Caco-2 (cell line): ENCODE data around the gene TBL1Y. TPM values are rescaled to one million over a fixed set of nuclear protein-coding genes. Genes with fewer than 3 reads are reported as not detected.
"Not testable (repeated sequence)": the region's sequence is repeated elsewhere in the genome, so short reads cannot be mapped to it uniquely, and the experiment has no call there.

ENCODE experiments used
- BruUV-seq: library from RNA; stranded (reverse); fragments of 400-500 nt; replicated peaks from 2 replicates; lab custom pipeline; 2021; lab: Mats Ljungman, UMichigan
- CTCF ChIA-PET: fragments of 300-600 bp; sonication (Branson Sonifier 250); formaldehyde crosslinking; loops from one replicate; lab custom pipeline; 2022; ENCODE audit warnings: antibody characterized with exemption; lab: Charles Lee
- POLR2A ChIA-PET: fragments of 300-600 bp; sonication (Branson Sonifier 250); formaldehyde crosslinking; loops from one replicate; lab custom pipeline; 2022; ENCODE audit warnings: antibody characterized with exemption; lab: Charles Lee
- DNase-seq, 2 experiments: peaks; one replicate each; pipeline versions ENCODE4 v3.0.0 to v3.0.0-alpha.2; 2020 to 2022
- H3K27me3 ChIP-seq: replicated peaks from 2 replicates; pipeline ENCODE4 v1.6.0; 2011; ENCODE audit warnings: low read length; ENCODE audit not compliant: control insufficient read depth, insufficient read depth
- H3K36me3 ChIP-seq: 2 replicates; pipeline ENCODE4 v1.5.1; 2011; ENCODE audit warnings: low read length; ENCODE audit not compliant: control insufficient read depth, insufficient read depth
- H3K4me1 ChIP-seq: fragments of 250-450 bp; sonication (Bioruptor Pico); 2 replicates; pipeline ENCODE4 v1.5.1; 2020; ENCODE audit warnings: mild to moderate bottlenecking
- H3K4me3 ChIP-seq: 2 replicates; pipeline ENCODE4 v1.5.1; 2011; ENCODE audit warnings: low read depth, mild to moderate bottlenecking, control low read depth, low read length
- H3K9me3 ChIP-seq: fragments of 250-450 bp; sonication (Bioruptor Pico); 2 replicates; pipeline ENCODE4 v1.5.1; 2020; ENCODE audit warnings: mild to moderate bottlenecking, moderate library complexity
- H3K27ac Mint-ChIP-seq: one replicate; pipeline ENCODE4 v1.8.0; 2022; ENCODE audit warnings: mixed read lengths; ENCODE audit not compliant: unreplicated experiment
- H3K27me3 Mint-ChIP-seq: one replicate; pipeline ENCODE4 v1.8.0; 2022; ENCODE audit warnings: mixed read lengths; ENCODE audit not compliant: insufficient read depth, unreplicated experiment
- H3K36me3 Mint-ChIP-seq: one replicate; pipeline ENCODE4 v1.8.0; 2022; ENCODE audit warnings: mild to moderate bottlenecking, mixed read lengths; ENCODE audit not compliant: insufficient read depth, unreplicated experiment
- H3K4me1 Mint-ChIP-seq: one replicate; pipeline ENCODE4 v1.8.0; 2022; ENCODE audit warnings: low read depth, mixed read lengths; ENCODE audit not compliant: unreplicated experiment
- H3K4me3 Mint-ChIP-seq: one replicate; pipeline ENCODE4 v1.8.0; 2022; ENCODE audit warnings: mild to moderate bottlenecking, moderate library complexity, mixed read lengths; ENCODE audit not compliant: unreplicated experiment
- H3K9me3 Mint-ChIP-seq: one replicate; pipeline ENCODE4 v1.8.0; 2022; ENCODE audit warnings: mixed read lengths; ENCODE audit not compliant: unreplicated experiment
- CTCF ChIP-seq, 2 experiments: fragments of 200-600 bp in 1 of 2; IDR thresholded peaks; 1 replicate in 1 of 2; 2 replicates in 1 of 2; pipeline versions ENCODE4 v1.5.1 to v1.8.0; 2011 to 2022; ENCODE audit warnings: antibody characterized with exemption in 1 of 2, control low read depth in 1 of 2, inconsistent platforms in 1 of 2, low read depth in 1 of 2, low read length in 1 of 2, mild to moderate bottlenecking in 1 of 2, moderate library complexity in 1 of 2; ENCODE audit not compliant: insufficient read depth in 1 of 2, severe bottlenecking in 1 of 2, unreplicated experiment in 1 of 2
- intact Hi-C: fragments of 100-400 bp; cut with micrococcal nuclease; formaldehyde crosslinking; loops from one replicate; pipeline ENCODE4 v1.10.0; 2022; ENCODE audit not compliant: unreplicated experiment
- total RNA-seq: library from RNA; stranded (reverse); gene quantifications from 2 replicates; pipeline ENCODE4 v1.2.3, GENCODE V29; 2022

TBL1Y gene
- total RNA-seq, 1 experiment from 2014 or later: not detected

GRCh38 chrY:7039037-7039436 is 128.5 kb downstream of the TBL1Y start:
- ChIA-PET POLR2A (no interaction called here), CTCF (no interaction called here)
- no TSS peak for BruUV-seq
- TF ChIP-seq CTCF (IDR thresholded peaks at IDR 0.05; ENCODE audit: insufficient read depth in 1 of 2, low read depth in 1 of 2, low read length in 1 of 2, severe bottlenecking in 1 of 2, unreplicated experiment in 1 of 2): no peak
- Mint-ChIP-seq H3K4me1 (no peaks in the 10 kb centered on the region), H3K27ac (no peak overlapping the region), H3K9me3 (no peaks in the 10 kb centered on the region), H3K27me3 (no peaks in the 10 kb centered on the region), H3K4me3 (no peak overlapping the region), H3K36me3 (no peaks in the 10 kb centered on the region)
- Histone ChIP-seq H3K9me3 (no peaks in the 10 kb centered on the region), H3K4me3 (no peak overlapping the region), H3K4me1 (no peaks in the 10 kb centered on the region), H3K27me3 (no peaks in the 10 kb centered on the region), H3K36me3 (no peaks in the 10 kb centered on the region)
- intact Hi-C loops: no loop called here
- DNase-seq: no peak

DNA sequence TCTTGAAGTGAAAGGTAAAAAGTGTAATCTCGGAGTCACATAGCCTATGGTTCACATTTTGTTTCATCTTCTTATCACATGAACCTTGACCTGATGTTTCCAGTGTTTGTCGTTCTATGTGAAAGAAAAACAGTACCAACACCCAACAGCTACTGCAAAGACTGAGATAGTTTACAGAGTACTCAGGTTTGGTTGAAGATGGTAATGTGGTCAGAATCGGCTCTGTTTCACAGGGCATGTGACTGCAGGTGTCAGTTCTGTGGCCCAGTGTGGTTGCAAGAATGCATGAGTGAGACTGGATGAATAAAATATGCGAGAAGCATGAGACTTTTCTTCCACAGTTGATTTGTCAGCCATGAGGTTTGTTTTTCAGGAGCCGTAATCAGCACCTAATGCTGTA is 130.2 kb downstream of the TBL1Y start:
- no peaks in the 10 kb centered on the region for H3K9me3 Mint-ChIP-seq
- intact Hi-C loops: no loop called here

GRCh38 chrY:7041983-7042382 is 131.5 kb downstream of the TBL1Y start:
- DNase-seq: no peak
- Mint-ChIP-seq H3K9me3 (no peaks in the 10 kb centered on the region), H3K4me3 (no peak overlapping the region), H3K4me1 (no peaks in the 10 kb centered on the region), H3K36me3 (no peaks in the 10 kb centered on the region), H3K27ac (no peak overlapping the region), H3K27me3 (no peaks in the 10 kb centered on the region)
- Histone ChIP-seq H3K4me1 (no peaks in the 10 kb centered on the region), H3K4me3 (no peak overlapping the region), H3K27me3 (no peaks in the 10 kb centered on the region), H3K36me3 (no peaks in the 10 kb centered on the region), H3K9me3 (no peaks in the 10 kb centered on the region)
- intact Hi-C loops: no loop called here
- TF ChIP-seq CTCF (IDR thresholded peaks at IDR 0.05; ENCODE audit: insufficient read depth in 1 of 2, low read depth in 1 of 2, low read length in 1 of 2, severe bottlenecking in 1 of 2, unreplicated experiment in 1 of 2): no peak
- POLR2A ChIA-PET: no interaction called here
- BruUV-seq: no TSS peak
- CTCF ChIA-PET: no interaction called here

More for the DNA sequence above, 130.2 kb downstream of the TBL1Y start:
- POLR2A ChIA-PET: no interaction called here
- CTCF ChIA-PET: no interaction called here
- Histone ChIP-seq H3K4me1 (no peaks in the 10 kb centered on the region), H3K27me3 (no peaks in the 10 kb centered on the region), H3K4me3 (no peak overlapping the region), H3K9me3 (no peaks in the 10 kb centered on the region), H3K36me3 (no peaks in the 10 kb centered on the region)
- BruUV-seq: no TSS peak
- no peak for TF ChIP-seq CTCF (IDR thresholded peaks at IDR 0.05; ENCODE audit: insufficient read depth in 1 of 2, low read depth in 1 of 2, low read length in 1 of 2, severe bottlenecking in 1 of 2, unreplicated experiment in 1 of 2)
- DNase-seq: no peak
- Mint-ChIP-seq H3K27me3 (no peaks in the 10 kb centered on the region), H3K4me1 (no peaks in the 10 kb centered on the region), H3K36me3 (no peaks in the 10 kb centered on the region), H3K4me3 (no peak overlapping the region), H3K27ac (no peak overlapping the region)

DNA sequence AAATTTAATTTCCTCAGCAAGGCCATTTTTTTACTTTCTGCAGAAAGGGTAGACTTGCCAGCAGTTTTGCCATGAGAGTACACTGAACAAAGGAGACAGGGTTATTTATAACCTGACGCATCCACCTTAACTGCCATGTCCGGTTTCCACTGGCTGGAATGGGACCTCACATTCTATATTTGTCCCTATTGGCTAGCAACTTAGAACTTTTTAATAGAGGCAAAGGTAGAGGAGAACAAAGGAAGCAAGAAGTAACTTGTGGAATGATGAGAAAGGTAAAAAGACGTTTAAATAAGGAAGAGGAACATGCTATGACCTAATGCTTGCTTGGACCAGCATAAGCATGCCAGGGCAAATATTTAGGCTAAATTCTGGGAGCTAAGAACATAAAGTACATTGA is 142.0 kb downstream of the TBL1Y start:
- H3K36me3 Mint-ChIP-seq, DNase-seq, H3K36me3 ChIP-seq, H3K4me3 Mint-ChIP-seq, BruUV-seq, POLR2A ChIA-PET, H3K27me3 Mint-ChIP-seq, H3K4me3 ChIP-seq, H3K27me3 ChIP-seq, H3K9me3 ChIP-seq, CTCF ChIA-PET, intact Hi-C loops, H3K4me1 Mint-ChIP-seq, H3K9me3 Mint-ChIP-seq, H3K27ac Mint-ChIP-seq, H3K4me1 ChIP-seq: not testable (repeated sequence)
